Motor neuron (in vitro differentiated cells): ENCODE results near the gene MAG. TPM values are rescaled to one million over a fixed set of nuclear protein-coding genes. Genes with fewer than 3 reads are reported as not detected.
"Not testable (repeated sequence)": the region's sequence is repeated elsewhere in the genome, so short reads cannot be mapped to it uniquely, and the experiment has no call there.

Source experiments
- ATAC-seq, 8 experiments: fragments of 200-7000 bp; cut with Tn5 transposase; replicated peaks in 6 of 8; 2 replicates each; pipeline ENCODE4 v1.8.0; 2021; ENCODE audit warnings: mild to moderate bottlenecking in 8 of 8, moderate library complexity in 8 of 8
- H3K27ac ChIP-seq, 2 donors: fragments of 250-450 bp; sonication (Bioruptor Pico); 2 replicates each; pipeline ENCODE4 v1.9.0; 2021; ENCODE audit warnings: antibody characterized with exemption in 2 of 2, mild to moderate bottlenecking in 2 of 2, moderate library complexity in 1 of 2
- H3K4me1 ChIP-seq, 2 donors: fragments of 250-450 bp; sonication (Bioruptor Pico); replicated peaks in 1 of 2; 2 replicates each; pipeline ENCODE4 v1.6.1; 2021; ENCODE audit warnings: antibody characterized with exemption in 2 of 2, mild to moderate bottlenecking in 2 of 2, moderate library complexity in 1 of 2
- H3K4me3 ChIP-seq, 5 donors: fragments of 250-450 bp; sonication (Bioruptor Pico); 2 replicates each; pipeline ENCODE4 v1.9.0; 2021; ENCODE audit warnings: antibody characterized with exemption in 5 of 5, mild to moderate bottlenecking in 5 of 5, moderate library complexity in 4 of 5
- WGBS, 10 experiments: fragments of 450-650 bp; shearing (Covaris generic); methylation state at CpG; one replicate each; pipeline ENCODE4 v1.0.0; 2022; 5-methylcytosine and 5-hydroxymethylcytosine counted together
- in situ Hi-C, 9 experiments: fragments of 400-800 bp; cut with MboI; loops; one replicate each; pipeline ENCODE4 v1.15.0; 2021; ENCODE audit warnings: low sequenced_read_pairs in 9 of 9, low pct_unique_long_range_greater_than_20kb in 2 of 9; ENCODE audit not compliant: unreplicated experiment in 9 of 9
- total RNA-seq, 8 experiments: library from RNA; unstranded; fragments of 300-600 nt; gene quantifications; 2 replicates each; pipeline versions ENCODE4 v1.2.3 to v1.2.4, GENCODE V29; 2022

MAG gene
- total RNA-seq, 8 experiments from 2014 or later: 0.42 to 0.73 (median 0.62) TPM; not detected in 5

- peaks cover 6 to 10% of the 10 kb centered on the region in 2 donors for H3K4me1 ChIP-seq
- ATAC-seq: no peak
- WGBS, 10 experiments: 80 to 100% (median 90%) methylated on average over 1 to 13 of the region's 45 CpGs; no CpG with 5 or more reads in 4 of the 10 experiments
- no peak overlapping the region for H3K27ac ChIP-seq
- no peak overlapping the region for H3K4me3 ChIP-seq
- in situ Hi-C loops: no loop called here
Measured at GRCh38 chr19:35278578-35279284, 13.2 kb upstream of the MAG start.

GRCh38 chr19:35279374-35279773, 12.6 kb upstream of the MAG start:
- ATAC-seq: no peak
- Histone ChIP-seq H3K27ac (no peak overlapping the region), H3K4me1 (peaks cover 6 to 10% of the 10 kb centered on the region in 2 donors), H3K4me3 (no peak overlapping the region)
- in situ Hi-C loops: no loop called here
- 67% methylated on average over 4 of the region's 11 CpGs; no CpG with 5 or more reads in 9 of the 10 experiments for WGBS, 10 experiments

GRCh38 chr19:35279985-35280821, 11.8 kb upstream of the MAG start:
- WGBS, 10 experiments: 56 to 100% (median 83%) methylated on average over 2 to 5 of the region's 12 CpGs; no CpG with 5 or more reads in 4 of the 10 experiments
- Histone ChIP-seq H3K4me1 (peaks cover 13 to 17% of the 10 kb centered on the region in 2 donors), H3K4me3 (no peak overlapping the region), H3K27ac (no peak overlapping the region)
- ATAC-seq: peak in 6 of 8 experiments; percentile 5 to 65 (median 38)
- in situ Hi-C loops: no loop called here

GRCh38 chr19:35281303-35281702, 10.7 kb upstream of the MAG start:
- 0 to 100% (median 80%) methylated on average over 1 to 2 of the region's 4 CpGs; no CpG with 5 or more reads in 6 of the 10 experiments for WGBS, 10 experiments
- Histone ChIP-seq H3K4me1 (peaks cover 13 to 20% of the 10 kb centered on the region in 2 donors), H3K4me3 (no peak overlapping the region), H3K27ac (no peak overlapping the region)
- in situ Hi-C loops: no loop called here
- ATAC-seq: peak in 3 of 8 experiments; percentile 10 to 35 (median 24)

- ATAC-seq: peak in 4 of 8 experiments; percentile 16 to 70 (median 66)
- in situ Hi-C loops: no loop called here
Measured at GRCh38 chr19:35284153-35285094, 7.5 kb upstream of the MAG start.

GRCh38 chr19:35285095-35285449, 6.9 kb upstream of the MAG start:
- Histone ChIP-seq H3K27ac (no peak overlapping the region), H3K4me1 (peaks cover 9 to 14% of the 10 kb centered on the region in 2 donors), H3K4me3 (no peak overlapping the region)
- peak in 1 of 8 experiments; percentile 19 for ATAC-seq
- in situ Hi-C loops: no loop called here
- WGBS, 10 experiments: 0% methylated on average over 1 of the region's 1 CpG; no CpG with 5 or more reads in 8 of the 10 experiments

More at GRCh38 chr19:35284153-35285094, 7.5 kb upstream of the MAG start:
- WGBS, 10 experiments: 10 to 100% (median 56%) methylated on average over 2 to 9 of the region's 17 CpGs; no CpG with 5 or more reads in 2 of the 10 experiments
- no peak overlapping the region for H3K27ac ChIP-seq
- peaks cover 13 to 19% of the 10 kb centered on the region in 2 donors for H3K4me1 ChIP-seq
- no peak overlapping the region for H3K4me3 ChIP-seq

GRCh38 chr19:35285465-35285864, 6.5 kb upstream of the MAG start:
- ATAC-seq, in situ Hi-C loops, H3K4me3 ChIP-seq, H3K27ac ChIP-seq: not testable (repeated sequence)
- 0 to 100% (median 84%) methylated on average over 1 to 3 of the region's 3 CpGs for WGBS, 10 experiments
- H3K4me1 ChIP-seq: peaks cover 7 to 12% of the 10 kb centered on the region in 2 donors

GRCh38 chr19:35286101-35286500, 5.9 kb upstream of the MAG start:
- WGBS, 10 experiments: 50 to 100% (median 76%) methylated on average over 1 to 3 of the region's 5 CpGs; no CpG with 5 or more reads in 2 of the 10 experiments
- H3K27ac ChIP-seq, H3K4me3 ChIP-seq, ATAC-seq, in situ Hi-C loops: not testable (repeated sequence)
- peaks cover 7 to 17% of the 10 kb centered on the region in 2 donors for H3K4me1 ChIP-seq

- 22 to 100% (median 67%) methylated on average over 2 to 5 of the region's 10 CpGs; no CpG with 5 or more reads in 6 of the 10 experiments for WGBS, 10 experiments
- in situ Hi-C loops: no loop called here
- H3K4me3 ChIP-seq: no peak overlapping the region
- peaks cover 7 to 19% of the 10 kb centered on the region in 2 donors for H3K4me1 ChIP-seq
- ATAC-seq: no peak
- H3K27ac ChIP-seq: no peak overlapping the region
Measured at GRCh38 chr19:35287713-35288112, 4.2 kb upstream of the MAG start.

GRCh38 chr19:35288331-35288730, 3.6 kb upstream of the MAG start:
- Histone ChIP-seq H3K4me1 (peaks cover 7 to 21% of the 10 kb centered on the region in 2 donors), H3K27ac (no peak overlapping the region)
- in situ Hi-C loops: no loop called here

GRCh38 chr19:35288906-35289305, 3.1 kb upstream of the MAG start:
- peak in 2 of 8 experiments; percentile 17 to 27 for ATAC-seq
- Histone ChIP-seq H3K4me3 (no peak overlapping the region), H3K4me1 (peaks cover 7 to 27% of the 10 kb centered on the region in 2 donors), H3K27ac (no peak overlapping the region)
- WGBS, 10 experiments: 14 to 100% (median 80%) methylated on average over 1 to 5 of the region's 5 CpGs; no CpG with 5 or more reads in 3 of the 10 experiments
- in situ Hi-C loops: no loop called here

More at GRCh38 chr19:35288331-35288730, 3.6 kb upstream of the MAG start:
- H3K4me3 ChIP-seq: no peak overlapping the region
- WGBS, 10 experiments: 25 to 100% (median 60%) methylated on average over 1 to 2 of the region's 2 CpGs; no CpG with 5 or more reads in 4 of the 10 experiments
- ATAC-seq: no peak
